CD4-positive, alpha-beta T cell treated with Interleukin-4 for 1 hour (primary cell): ENCODE measurements around the gene CHSY1.
A peak's percentile ranks its signal among the peaks of the same experiment; 100 is the strongest.

ENCODE experiments used
- DNase-seq, 2 donors: peaks; one replicate each; pipeline ENCODE4 v3.0.0-alpha.2; 2020 to 2022

The CHSY1 gene

GRCh38 chr15:101209285-101209845, 42.5 kb downstream of the CHSY1 start:
- no peak for DNase-seq

GRCh38 chr15:101207867-101208288, 44.0 kb downstream of the CHSY1 start:
- peak in 1 of 2 donors; percentile 71 for DNase-seq

- peak; percentile 55 to 70 for DNase-seq
These were observed 45.7 kb downstream of the CHSY1 start for GRCh38 chr15:101206176-101206591.

- no peak for DNase-seq
These were observed 46.9 kb downstream of the CHSY1 start for GRCh38 chr15:101204739-101205535.

GRCh38 chr15:101203607-101204189, 48.1 kb downstream of the CHSY1 start:
- no peak for DNase-seq

GRCh38 chr15:101203029-101203573, 48.7 kb downstream of the CHSY1 start:
- DNase-seq: no peak

- DNase-seq: peak in 1 of 2 donors; percentile 77
These were observed 50.3 kb downstream of the CHSY1 start for GRCh38 chr15:101201411-101202174.

DNA sequence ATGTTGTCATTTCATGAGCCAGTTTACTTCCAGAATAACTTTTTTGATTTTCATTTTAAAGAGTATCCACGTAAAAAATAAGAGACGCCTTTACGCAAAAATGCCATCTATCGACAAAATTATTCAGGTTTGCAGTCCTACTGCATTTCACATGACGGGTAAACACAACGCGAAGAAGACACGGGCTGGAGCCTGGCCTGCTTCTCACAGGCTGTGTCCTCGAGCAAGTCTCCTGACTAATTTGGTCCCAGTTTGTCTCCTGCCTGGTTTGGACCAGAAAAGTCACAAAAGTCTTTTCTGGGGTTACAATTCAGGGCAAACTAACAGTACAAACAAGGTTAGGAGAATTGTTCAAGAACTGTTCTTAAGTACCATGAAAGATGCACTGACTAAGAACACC, 51.7 kb downstream of the CHSY1 start:
- no peak for DNase-seq

DNA sequence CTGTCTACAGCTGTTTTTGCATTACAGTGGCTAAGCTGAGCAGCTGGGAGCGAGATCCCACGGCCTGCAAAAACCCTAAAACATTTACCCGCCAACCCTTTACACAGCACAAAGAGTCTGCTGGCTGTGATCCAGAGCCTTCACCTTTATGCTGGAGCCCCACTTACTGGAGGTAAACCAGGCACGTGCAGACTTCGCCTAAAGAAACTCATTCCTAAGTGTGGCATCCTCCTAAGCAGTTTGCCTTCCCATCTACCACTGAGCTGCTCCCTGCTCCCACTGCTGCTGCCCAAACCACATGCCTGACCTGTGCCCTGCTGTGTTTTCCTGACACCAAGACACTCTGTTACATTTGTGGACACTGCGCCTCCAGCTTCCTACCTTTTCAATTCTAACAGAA, 53.0 kb downstream of the CHSY1 start:
- DNase-seq: no peak

DNA sequence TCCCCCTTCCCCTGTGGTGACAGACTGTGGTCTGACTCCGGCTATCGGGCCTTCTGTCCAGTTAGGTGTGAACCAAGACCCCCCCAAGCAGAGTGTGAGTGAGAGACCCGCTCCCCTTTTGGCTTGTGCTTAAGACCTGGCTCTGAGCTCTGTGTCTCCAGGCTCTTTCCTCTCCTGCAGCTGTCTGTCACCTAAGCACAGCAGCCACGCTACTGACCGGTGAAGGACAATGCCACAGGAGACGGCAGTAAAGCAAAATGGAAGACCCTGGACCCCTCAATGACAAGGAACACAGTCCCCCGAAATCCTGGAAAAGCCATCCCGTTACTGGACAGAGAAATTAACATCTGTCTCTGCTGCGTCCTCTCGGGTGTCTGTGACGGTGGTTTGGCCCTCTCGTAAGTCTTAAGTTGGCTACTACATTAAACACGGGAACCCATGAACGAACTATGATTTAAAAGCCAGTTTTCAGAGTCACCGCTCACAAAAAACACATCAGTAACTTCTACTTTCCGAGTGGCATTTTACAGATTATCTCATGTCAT, 53.7 kb downstream of the CHSY1 start:
- no peak for DNase-seq

- no peak for DNase-seq
These were observed 57.2 kb downstream of the CHSY1 start for GRCh38 chr15:101194546-101195125.

- no peak for DNase-seq
These were observed 57.9 kb downstream of the CHSY1 start for GRCh38 chr15:101193806-101194545.

GRCh38 chr15:101193120-101193644, 58.7 kb downstream of the CHSY1 start:
- DNase-seq: no peak

DNA sequence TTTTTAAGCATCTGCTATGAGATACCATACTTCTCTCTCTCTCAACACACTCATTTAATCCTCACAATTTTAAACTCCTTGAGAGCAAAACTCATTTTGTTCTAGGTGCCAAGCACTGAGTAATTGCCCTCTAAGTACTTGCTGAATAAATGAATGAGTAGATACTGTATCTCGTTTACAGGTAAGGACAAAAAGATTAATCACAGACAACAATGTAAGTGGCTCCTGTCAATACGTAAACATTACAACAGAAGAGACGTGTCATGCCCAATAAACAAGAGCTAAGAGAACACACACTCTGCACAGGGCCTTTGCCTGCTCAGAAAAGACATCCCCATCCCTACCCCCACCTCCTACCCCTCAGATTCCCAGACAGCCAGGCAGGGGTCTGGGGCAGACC, 59.8 kb downstream of the CHSY1 start:
- no peak for DNase-seq

- no peak for DNase-seq
These were observed 60.6 kb downstream of the CHSY1 start for GRCh38 chr15:101191242-101191641.

- no peak for DNase-seq
These were observed 61.7 kb downstream of the CHSY1 start for GRCh38 chr15:101190092-101190595.

DNA sequence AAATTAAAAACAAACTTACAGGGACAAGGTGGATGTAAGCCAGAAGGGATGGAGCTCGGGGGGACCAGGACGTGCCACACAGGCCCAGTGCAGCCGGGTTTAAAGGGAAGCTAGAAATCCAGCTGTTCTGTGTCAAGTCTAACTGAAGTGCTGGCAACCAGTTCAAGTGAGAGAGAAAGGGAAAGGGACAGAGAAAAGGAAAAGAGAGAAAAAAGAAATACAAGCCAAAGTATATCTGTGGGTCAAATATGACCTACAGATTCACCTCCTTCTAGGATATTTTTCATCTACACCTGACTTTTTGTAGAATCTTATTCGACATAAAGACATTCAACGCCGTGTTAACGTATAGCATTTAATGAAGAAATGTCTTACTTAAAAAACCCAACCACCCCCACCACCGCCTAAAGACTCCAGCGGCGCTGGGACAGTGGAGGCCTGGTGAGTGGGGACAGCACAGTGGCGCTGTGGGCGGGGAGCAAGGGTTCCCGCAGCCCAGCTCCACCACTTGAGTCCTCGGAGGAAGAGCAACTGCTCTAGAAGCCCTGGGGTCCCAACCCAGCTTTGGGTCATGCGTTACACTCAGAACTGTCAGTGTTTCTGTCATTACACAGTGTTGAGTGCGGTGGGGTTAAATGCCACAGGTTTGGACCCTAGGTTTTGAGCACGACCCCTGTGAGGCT, 62.3 kb downstream of the CHSY1 start:
- DNase-seq: no peak

GRCh38 chr15:101188637-101189408, 63.0 kb downstream of the CHSY1 start:
- no peak for DNase-seq

DNA sequence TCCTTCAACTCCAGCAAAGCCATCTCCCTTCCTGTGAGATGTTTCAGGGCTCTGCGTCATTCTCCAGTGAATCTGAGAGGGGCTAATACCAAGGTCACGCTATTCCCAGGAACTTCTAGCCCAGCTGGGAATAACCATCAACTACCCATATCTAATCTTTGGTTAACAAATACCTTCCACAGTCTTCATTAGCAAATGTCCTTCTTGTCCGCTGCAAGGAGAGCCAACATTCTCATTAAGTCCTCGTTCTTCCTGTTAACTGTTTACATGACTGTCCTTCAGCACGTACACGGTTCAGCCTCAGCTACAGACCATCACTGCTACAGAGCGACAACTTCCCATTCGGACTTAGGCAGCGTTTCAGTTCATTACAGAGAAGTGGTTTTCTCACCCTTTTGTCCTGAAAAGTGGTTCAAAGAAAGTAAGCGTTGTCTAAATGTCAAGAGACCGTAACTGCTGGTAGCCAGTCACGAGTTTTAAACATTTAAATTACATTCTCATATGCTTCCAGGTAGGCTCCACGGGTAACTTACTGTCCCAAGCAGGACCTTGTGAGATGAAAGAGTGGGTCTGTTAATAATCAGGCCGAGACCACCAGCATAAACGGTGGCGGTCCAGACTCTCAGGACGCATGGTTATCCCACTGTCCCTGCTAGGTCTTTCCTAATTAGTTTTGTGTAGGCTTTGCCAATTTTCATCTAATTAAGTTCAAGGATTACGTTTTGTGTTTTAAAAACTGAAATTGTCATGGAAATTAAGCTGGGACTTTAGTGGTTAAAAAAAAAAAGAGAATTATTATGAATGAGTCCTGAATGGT, 63.8 kb downstream of the CHSY1 start:
- DNase-seq: no peak
